Body of pancreas (tissue), 4 donors: ENCODE results near the gene PRDM2.

Experiments
- CTCF ChIP-seq, 7 experiments: fragments of 450-650 bp in 4 of 7; fragments of 200-600 bp in 3 of 7; sonication (generic) in 3 of 7; IDR thresholded peaks; one replicate each; pipeline ENCODE4 v1.5.1; 2016 to 2019; ENCODE audit warnings: antibody characterized with exemption in 7 of 7
- POLR2A ChIP-seq, 3 donors: fragments of 450-650 bp; IDR thresholded peaks; one replicate each; pipeline ENCODE4 v1.6.1; 2016; ENCODE audit warnings: antibody characterized with exemption in 3 of 3, mild to moderate bottlenecking in 2 of 3

- TF ChIP-seq POLR2A (IDR thresholded peaks at IDR 0.05) (no peak), CTCF (IDR thresholded peaks at IDR 0.05) (peak in 6 of 7 experiments; percentile 8 to 49 (median 32))
Observed at GRCh38 chr1:13807209-13807608, 107.2 kb downstream of the PRDM2 start.
